ENCODE measurements around the gene NDUFB10. TPM values are rescaled to one million over a fixed set of nuclear protein-coding genes. Genes with fewer than 3 reads are reported as not detected.

The NDUFB10 gene
- total RNA-seq, 6 experiments from 2014 or later, result 68.7 to 210 (median 81.2) TPM

DNA sequence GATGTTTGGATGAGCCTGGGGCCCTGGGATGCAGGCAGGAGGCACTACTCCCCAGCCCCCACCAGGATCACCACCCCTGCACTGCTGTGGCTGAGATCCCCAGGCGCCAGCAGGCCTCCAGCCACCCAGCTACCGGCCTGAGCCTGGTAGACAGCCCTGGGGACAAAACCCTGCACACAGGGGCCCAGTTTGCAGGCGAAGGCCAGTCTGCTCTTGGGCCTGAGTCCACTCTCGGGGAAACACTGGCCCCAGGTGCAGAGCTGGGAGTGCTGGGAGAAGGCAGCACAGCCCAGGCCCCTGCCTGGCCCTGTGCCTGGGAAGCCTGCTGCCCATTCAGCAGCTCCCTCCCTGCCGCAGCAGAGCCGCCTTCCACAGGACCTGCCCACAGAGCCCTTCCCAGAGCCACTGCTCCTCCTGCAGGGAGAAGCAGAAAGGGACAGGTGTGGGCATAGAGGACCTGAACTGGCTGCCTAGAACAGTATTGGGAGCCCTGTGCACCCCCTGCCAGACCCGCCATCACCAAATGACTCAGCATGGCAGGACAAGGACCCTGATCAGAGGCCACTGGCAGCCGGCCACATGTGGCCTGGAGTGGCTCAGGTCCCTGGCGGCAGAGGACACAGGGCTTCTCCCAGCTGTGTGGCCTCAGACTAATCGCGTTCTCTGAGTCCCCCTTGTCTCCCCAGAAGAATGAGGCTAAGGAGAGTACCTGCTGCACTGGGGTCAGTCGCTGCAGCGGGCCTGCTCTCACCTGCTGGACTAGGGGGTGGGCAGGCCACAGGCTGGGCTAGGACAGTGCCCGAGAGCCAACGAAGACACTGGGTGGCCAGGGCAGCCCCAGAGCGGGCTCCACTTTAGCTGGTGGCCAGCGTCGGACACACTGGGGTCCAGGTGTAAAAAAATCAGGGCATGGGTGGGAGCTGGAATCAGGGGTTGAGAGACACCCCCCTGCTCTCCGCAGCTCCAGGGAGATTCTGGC, 27.0 kb upstream of the NDUFB10 start:
- Histone ChIP-seq H3K27me3 (no peaks in the 10 kb centered on the region), H3K4me3 (no peak overlapping the region), H3K4me1 (peaks cover 0 to 22% (median 0%) of the 10 kb centered on the region in 4 donors), H3K9me3 (no peaks in the 10 kb centered on the region), H3K36me3 (peaks cover 0 to 7% (median 5%) of the 10 kb centered on the region in 4 donors), H3K27ac (no peak overlapping the region)
- intact Hi-C loops (cut with DNase I), result loop anchor here (5.0 kb wide), 2 partner anchors 70 to 75 kb away; no protein-coding TSS in a partner anchor
- TF ChIP-seq POLR2A (IDR thresholded peaks at IDR 0.05), result no peak
- TF ChIP-seq, protein P1, sequence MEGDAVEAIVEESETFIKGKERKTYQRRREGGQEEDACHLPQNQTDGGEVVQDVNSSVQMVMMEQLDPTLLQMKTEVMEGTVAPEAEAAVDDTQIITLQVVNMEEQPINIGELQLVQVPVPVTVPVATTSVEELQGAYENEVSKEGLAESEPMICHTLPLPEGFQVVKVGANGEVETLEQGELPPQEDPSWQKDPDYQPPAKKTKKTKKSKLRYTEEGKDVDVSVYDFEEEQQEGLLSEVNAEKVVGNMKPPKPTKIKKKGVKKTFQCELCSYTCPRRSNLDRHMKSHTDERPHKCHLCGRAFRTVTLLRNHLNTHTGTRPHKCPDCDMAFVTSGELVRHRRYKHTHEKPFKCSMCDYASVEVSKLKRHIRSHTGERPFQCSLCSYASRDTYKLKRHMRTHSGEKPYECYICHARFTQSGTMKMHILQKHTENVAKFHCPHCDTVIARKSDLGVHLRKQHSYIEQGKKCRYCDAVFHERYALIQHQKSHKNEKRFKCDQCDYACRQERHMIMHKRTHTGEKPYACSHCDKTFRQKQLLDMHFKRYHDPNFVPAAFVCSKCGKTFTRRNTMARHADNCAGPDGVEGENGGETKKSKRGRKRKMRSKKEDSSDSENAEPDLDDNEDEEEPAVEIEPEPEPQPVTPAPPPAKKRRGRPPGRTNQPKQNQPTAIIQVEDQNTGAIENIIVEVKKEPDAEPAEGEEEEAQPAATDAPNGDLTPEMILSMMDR (IDR thresholded peaks at IDR 0.05), result peak; percentile 22 to 48 (median 34)
- 55% methylated on average over 11 of the region's 19 CpGs for WGBS (ENCODE audit: insufficient coverage, low coverage, low lambda C conversion rate, missing lambda C conversion rate)
- ATAC-seq, result peak; percentile 55 to 64 (median 60)
- DNase-seq, result peak; percentile 63 to 79 (median 71)

DNA sequence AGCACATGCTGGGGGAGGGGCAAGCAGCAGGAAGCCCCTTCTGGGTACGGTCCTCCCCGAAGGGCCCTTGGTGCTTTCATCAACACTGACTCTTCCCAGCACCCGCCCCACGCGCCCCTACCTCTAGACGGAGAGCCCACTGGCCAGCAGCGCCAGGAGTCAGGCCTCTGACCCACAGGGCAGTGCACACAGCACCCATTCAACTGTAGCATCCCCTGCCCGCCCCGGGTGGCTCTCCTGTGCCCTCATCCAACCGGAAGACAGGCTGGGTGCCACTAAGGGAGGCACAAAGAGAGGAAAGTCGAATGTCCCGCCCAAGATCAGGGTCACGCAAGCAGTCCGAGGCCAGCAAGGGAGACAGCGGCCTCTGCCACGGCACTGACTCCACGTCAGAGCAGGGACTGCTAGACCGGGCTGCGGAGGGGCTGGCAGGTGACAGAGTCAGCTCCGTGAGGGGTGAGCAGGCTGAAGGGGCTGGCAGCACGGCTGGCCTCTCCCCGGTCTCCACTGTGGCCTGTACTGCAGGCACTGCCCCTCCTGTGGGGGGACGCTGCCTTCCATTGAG, 26.2 kb upstream of the NDUFB10 start:
- ATAC-seq, result peak; percentile 13 to 35 (median 30)
- DNase-seq, result peak; percentile 52 to 76 (median 73)

GRCh38 chr16:1936945-1937479, 22.3 kb upstream of the NDUFB10 start:
- peak in 1 of 3 donors; percentile 49 for DNase-seq
- intact Hi-C loops (cut with DNase I), result no loop called here
- no peaks in the 10 kb centered on the region for H3K9me3 ChIP-seq
- peaks cover 0 to 41% (median 17%) of the 10 kb centered on the region in 4 donors for H3K36me3 ChIP-seq
- H3K27me3 ChIP-seq, result no peaks in the 10 kb centered on the region
- peaks cover 0 to 56% (median 16%) of the 10 kb centered on the region in 4 donors for H3K4me1 ChIP-seq
- no peak for ATAC-seq
- TF ChIP-seq POLR2A (IDR thresholded peaks at IDR 0.05), result peak; percentile 2
- TF ChIP-seq, protein P1 (IDR thresholded peaks at IDR 0.05), result no peak
- no peak overlapping the region for H3K27ac ChIP-seq
- no peak overlapping the region for H3K4me3 ChIP-seq
- WGBS (ENCODE audit: insufficient coverage, low coverage, low lambda C conversion rate, missing lambda C conversion rate), result 92% methylated on average over 9 of the region's 11 CpGs

More for the DNA sequence above, 26.2 kb upstream of the NDUFB10 start:
- Histone ChIP-seq H3K36me3 (peaks cover 0 to 15% (median 9%) of the 10 kb centered on the region in 4 donors), H3K9me3 (no peaks in the 10 kb centered on the region), H3K4me3 (no peak overlapping the region), H3K27me3 (no peaks in the 10 kb centered on the region), H3K4me1 (peaks cover 0 to 28% (median 1%) of the 10 kb centered on the region in 4 donors), H3K27ac (no peak overlapping the region)
- 39% methylated on average over 5 of the region's 23 CpGs for WGBS (ENCODE audit: insufficient coverage, low coverage, low lambda C conversion rate, missing lambda C conversion rate)
- TF ChIP-seq POLR2A (IDR thresholded peaks at IDR 0.05), result no peak
- TF ChIP-seq, protein P1 (IDR thresholded peaks at IDR 0.05), result no peak
- intact Hi-C loops (cut with DNase I), result loop anchor here (5.0 kb wide), 2 partner anchors 71 to 76 kb away; no protein-coding TSS in a partner anchor

DNA sequence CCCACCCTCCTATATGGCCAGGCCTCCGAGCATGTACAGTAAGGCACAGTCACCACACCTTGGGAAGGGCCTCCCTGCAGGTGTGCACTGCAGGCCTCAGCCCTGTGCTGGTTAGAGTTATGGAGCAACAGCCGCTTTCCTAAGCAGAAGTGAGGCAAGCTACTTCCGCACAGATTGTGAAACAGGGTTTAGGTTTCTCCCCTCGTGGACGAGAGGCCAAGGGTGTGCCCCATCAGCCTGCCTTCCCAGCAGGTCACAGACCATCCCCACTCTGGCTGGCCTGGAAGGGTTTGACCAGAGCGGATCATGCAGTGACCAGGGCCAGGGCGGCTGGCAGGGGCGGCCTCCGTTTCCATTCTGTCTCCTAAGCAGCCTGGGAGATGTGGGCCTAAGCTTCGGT, 21.0 kb upstream of the NDUFB10 start:
- TF ChIP-seq POLR2A (IDR thresholded peaks at IDR 0.05), result peak; percentile 56
- TF ChIP-seq, protein P1 (IDR thresholded peaks at IDR 0.05), result no peak
- no peaks in the 10 kb centered on the region for H3K27me3 ChIP-seq
- DNase-seq (peak; percentile 73 to 87 (median 87)), ATAC-seq (peak in 3 of 4 donors; percentile 9 to 21 (median 18))
- WGBS (ENCODE audit: insufficient coverage, low coverage, low lambda C conversion rate, missing lambda C conversion rate), result 37% methylated on average over 7 of the region's 10 CpGs
- H3K4me3 ChIP-seq, result no peak overlapping the region
- peaks cover 0 to 46% (median 16%) of the 10 kb centered on the region in 4 donors for H3K4me1 ChIP-seq
- H3K36me3 ChIP-seq, result peaks cover 0 to 41% (median 17%) of the 10 kb centered on the region in 4 donors
- H3K27ac ChIP-seq, result peak overlapping the region; percentile 13 to 85 (median 13)
- intact Hi-C loops (cut with DNase I), result no loop called here
- no peaks in the 10 kb centered on the region for H3K9me3 ChIP-seq

Data from right lobe of liver (tissue), 6 donors.